RKO (cell line): ENCODE measurements around the gene RIN3.

Source experiments
- DNase-seq: peaks from one replicate; pipeline ENCODE4 v3.0.0-alpha.2; 2016; ENCODE audit warnings: low spot score

Gene RIN3

GRCh38 chr14:92513204-92513965 lies at the start of gene RIN3:
Gene RIN3, plus strand, starts transcription at chr14:92513781. Its CDS starts 152 bp downstream, at chr14:92513933.
- peak; percentile 71 for DNase-seq

- DNase-seq, result no peak
These were observed 49.4 kb upstream of the RIN3 start for GRCh38 chr14:92464156-92464555.

GRCh38 chr14:92464716-92465115 lies 48.9 kb upstream of the RIN3 start:
- no peak for DNase-seq

GRCh38 chr14:92465353-92466055 lies 48.1 kb upstream of the RIN3 start:
- DNase-seq, result no peak

GRCh38 chr14:92466059-92466458 lies 47.5 kb upstream of the RIN3 start:
- no peak for DNase-seq

GRCh38 chr14:92469515-92469914 lies 44.1 kb upstream of the RIN3 start:
- no peak for DNase-seq

- no peak for DNase-seq
These were observed 43.4 kb upstream of the RIN3 start for GRCh38 chr14:92470215-92470614.

- no peak for DNase-seq
These were observed 42.8 kb upstream of the RIN3 start for GRCh38 chr14:92470811-92471210.

GRCh38 chr14:92471919-92472318 lies 41.7 kb upstream of the RIN3 start:
- peak; percentile 20 for DNase-seq

GRCh38 chr14:92472860-92473259 lies 40.7 kb upstream of the RIN3 start:
- DNase-seq, result no peak

GRCh38 chr14:92473261-92473968 lies 40.2 kb upstream of the RIN3 start:
- DNase-seq, result no peak

- DNase-seq, result no peak
These were observed 39.5 kb upstream of the RIN3 start for GRCh38 chr14:92473969-92474535.

GRCh38 chr14:92475037-92475436 lies 38.5 kb upstream of the RIN3 start:
- DNase-seq, result no peak

- DNase-seq, result no peak
These were observed 38.0 kb upstream of the RIN3 start for GRCh38 chr14:92475451-92476187.

GRCh38 chr14:92480856-92481255 lies 32.7 kb upstream of the RIN3 start:
- DNase-seq, result no peak

- no peak for DNase-seq
These were observed 32.2 kb upstream of the RIN3 start for GRCh38 chr14:92481386-92481785.

GRCh38 chr14:92481811-92482555 lies 31.6 kb upstream of the RIN3 start:
- no peak for DNase-seq

GRCh38 chr14:92482621-92483319 lies 30.8 kb upstream of the RIN3 start:
- no peak for DNase-seq

- no peak for DNase-seq
These were observed 29.3 kb upstream of the RIN3 start for GRCh38 chr14:92484132-92484823.

GRCh38 chr14:92486881-92487280 lies 26.7 kb upstream of the RIN3 start:
- no peak for DNase-seq
